Kidney epithelial cell (primary cell): Measurements from ENCODE around the gene CDCA3. TPM values are rescaled to one million over a fixed set of nuclear protein-coding genes. Genes with fewer than 3 reads are reported as not detected.

Experiments
- DNase-seq: peaks from one replicate; pipeline ENCODE4 v3.0.0-alpha.2; 2010; ENCODE audit warnings: low read depth
- H3K27me3 ChIP-seq: 2 replicates; pipeline ENCODE4 v1.6.0; 2011; ENCODE audit warnings: low read length; ENCODE audit not compliant: control insufficient read depth, insufficient read depth
- H3K36me3 ChIP-seq: 2 replicates; pipeline ENCODE4 v1.5.1; 2011; ENCODE audit warnings: low read length; ENCODE audit not compliant: control insufficient read depth, insufficient read depth
- H3K4me3 ChIP-seq: 2 replicates; pipeline ENCODE4 v1.5.1; 2011; ENCODE audit warnings: low read depth, mild to moderate bottlenecking, control low read depth, low read length
- total RNA-seq: library from RNA; depleted of rRNA; stranded (reverse); fragments of >200 nt; gene quantifications from 2 replicates; pipeline ENCODE4 v1.2.3, GENCODE V29; 2015
- TF ChIP-seq, protein P1 (sequence below): IDR thresholded peaks from 2 replicates; pipeline ENCODE4 v1.5.1; 2011; ENCODE audit warnings: mild to moderate bottlenecking, moderate library complexity, low read length, control low read depth, inconsistent platforms; ENCODE audit not compliant: insufficient read depth, poor library complexity, severe bottlenecking

CDCA3 gene
- total RNA-seq, 1 donor from 2014 or later, result 8.3 TPM

DNA sequence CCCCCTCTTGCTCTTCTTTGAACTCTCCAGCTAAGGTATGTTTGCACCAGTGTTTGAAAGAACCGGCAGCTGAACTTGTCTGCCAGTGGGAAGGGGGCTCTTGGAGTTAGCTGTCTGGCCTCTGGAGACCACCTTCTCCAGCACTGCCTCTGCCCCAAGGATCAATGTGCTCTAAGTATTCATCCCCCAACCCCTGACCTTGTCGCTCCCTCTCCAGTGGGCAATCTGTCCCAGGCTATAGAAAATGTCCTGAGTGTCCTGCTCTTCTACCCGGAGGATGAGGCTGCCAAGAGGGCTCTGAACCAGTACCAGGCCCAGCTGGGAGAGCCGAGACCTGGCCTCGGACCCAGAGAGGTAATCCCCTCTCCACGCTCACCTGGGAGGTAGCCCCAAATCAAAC, 20.1 kb downstream of the CDCA3 start:
- no peak for DNase-seq
- no peaks in the 10 kb centered on the region for H3K27me3 ChIP-seq
- no peak overlapping the region for H3K4me3 ChIP-seq
- H3K36me3 ChIP-seq, result peaks cover 2% of the 10 kb centered on the region
- TF ChIP-seq, protein P1, sequence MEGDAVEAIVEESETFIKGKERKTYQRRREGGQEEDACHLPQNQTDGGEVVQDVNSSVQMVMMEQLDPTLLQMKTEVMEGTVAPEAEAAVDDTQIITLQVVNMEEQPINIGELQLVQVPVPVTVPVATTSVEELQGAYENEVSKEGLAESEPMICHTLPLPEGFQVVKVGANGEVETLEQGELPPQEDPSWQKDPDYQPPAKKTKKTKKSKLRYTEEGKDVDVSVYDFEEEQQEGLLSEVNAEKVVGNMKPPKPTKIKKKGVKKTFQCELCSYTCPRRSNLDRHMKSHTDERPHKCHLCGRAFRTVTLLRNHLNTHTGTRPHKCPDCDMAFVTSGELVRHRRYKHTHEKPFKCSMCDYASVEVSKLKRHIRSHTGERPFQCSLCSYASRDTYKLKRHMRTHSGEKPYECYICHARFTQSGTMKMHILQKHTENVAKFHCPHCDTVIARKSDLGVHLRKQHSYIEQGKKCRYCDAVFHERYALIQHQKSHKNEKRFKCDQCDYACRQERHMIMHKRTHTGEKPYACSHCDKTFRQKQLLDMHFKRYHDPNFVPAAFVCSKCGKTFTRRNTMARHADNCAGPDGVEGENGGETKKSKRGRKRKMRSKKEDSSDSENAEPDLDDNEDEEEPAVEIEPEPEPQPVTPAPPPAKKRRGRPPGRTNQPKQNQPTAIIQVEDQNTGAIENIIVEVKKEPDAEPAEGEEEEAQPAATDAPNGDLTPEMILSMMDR, result no peak

DNA sequence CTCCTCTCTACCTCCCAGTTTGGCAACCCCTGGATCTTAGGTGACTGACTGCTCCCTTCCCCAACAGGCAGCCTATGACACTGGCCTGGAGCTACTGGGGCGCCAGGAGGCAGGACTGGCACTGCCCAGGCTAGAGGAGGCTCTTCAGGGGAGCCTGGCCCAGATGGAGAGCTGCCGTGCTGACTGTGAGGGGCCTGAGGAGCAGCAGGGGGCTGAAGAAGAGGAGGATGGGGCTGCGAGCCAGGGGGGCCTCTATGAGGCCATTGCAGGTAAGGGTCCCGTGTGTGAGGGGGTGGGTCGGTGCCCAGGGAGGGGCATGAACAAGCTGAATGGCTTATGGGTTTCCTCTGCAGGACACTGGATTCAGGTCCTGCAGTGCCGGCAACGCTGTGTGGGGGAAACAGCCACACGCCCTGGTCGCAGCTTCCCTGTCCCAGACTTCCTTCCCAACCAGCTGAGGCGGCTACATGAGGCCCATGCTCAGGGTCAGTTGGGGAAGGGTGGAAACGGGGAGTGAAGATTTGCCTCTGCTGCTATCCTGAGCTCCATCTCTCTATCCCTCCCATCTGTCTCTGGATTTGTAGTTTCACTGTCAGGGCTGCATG, 20.7 kb downstream of the CDCA3 start:
- no peak for DNase-seq
- peaks cover 2% of the 10 kb centered on the region for H3K36me3 ChIP-seq
- no peaks in the 10 kb centered on the region for H3K27me3 ChIP-seq
- H3K4me3 ChIP-seq, result no peak overlapping the region
- TF ChIP-seq, protein P1, result no peak

GRCh38 chr12:6829536-6830220, 21.4 kb downstream of the CDCA3 start:
- Histone ChIP-seq H3K27me3 (no peaks in the 10 kb centered on the region), H3K36me3 (peaks cover 2% of the 10 kb centered on the region), H3K4me3 (peak overlapping the region; percentile 86)
- TF ChIP-seq, protein P1, result peak; percentile 32
- DNase-seq, result no peak

DNA sequence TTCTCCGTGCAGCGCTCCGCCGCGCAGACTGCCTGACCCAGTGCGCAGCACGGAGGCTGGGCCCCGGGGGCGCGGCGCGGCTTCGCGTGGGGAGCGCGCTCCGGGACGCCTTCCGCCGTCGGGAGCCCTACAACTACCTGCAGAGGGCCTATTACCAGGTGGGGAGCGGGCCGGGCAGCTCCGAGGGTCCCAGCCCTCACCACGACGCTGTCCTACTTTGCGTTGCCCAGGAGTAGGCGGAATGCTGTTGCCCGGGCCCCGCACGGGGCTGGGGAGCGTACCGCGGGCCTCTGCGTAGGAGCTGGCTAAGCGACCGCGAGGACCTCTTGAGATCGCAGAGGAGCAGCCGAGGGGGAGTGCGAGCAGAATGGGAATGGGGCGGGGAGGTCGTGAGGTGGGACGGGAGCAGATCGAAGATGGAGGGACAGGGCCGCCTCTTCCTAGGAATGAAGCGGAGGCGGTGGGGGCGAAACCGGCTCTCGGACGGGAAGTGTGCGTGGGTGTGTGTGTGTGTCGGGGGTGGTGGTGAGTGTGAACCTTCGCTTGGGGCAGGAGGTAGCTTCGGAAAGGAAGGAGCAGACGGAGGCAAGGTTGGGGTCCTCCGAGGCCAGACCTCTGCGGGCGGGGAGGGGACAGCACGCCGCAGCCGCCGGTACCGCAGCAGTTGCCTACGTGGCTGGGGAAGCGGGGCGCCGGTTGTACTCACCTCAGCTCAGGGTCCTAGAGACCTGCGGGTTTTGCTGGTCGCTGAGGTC, 22.1 kb downstream of the CDCA3 start:
- Histone ChIP-seq H3K4me3 (peak overlapping the region; percentile 86), H3K36me3 (peaks cover 2% of the 10 kb centered on the region), H3K27me3 (no peaks in the 10 kb centered on the region)
- no peak for DNase-seq
- TF ChIP-seq, protein P1, result no peak

DNA sequence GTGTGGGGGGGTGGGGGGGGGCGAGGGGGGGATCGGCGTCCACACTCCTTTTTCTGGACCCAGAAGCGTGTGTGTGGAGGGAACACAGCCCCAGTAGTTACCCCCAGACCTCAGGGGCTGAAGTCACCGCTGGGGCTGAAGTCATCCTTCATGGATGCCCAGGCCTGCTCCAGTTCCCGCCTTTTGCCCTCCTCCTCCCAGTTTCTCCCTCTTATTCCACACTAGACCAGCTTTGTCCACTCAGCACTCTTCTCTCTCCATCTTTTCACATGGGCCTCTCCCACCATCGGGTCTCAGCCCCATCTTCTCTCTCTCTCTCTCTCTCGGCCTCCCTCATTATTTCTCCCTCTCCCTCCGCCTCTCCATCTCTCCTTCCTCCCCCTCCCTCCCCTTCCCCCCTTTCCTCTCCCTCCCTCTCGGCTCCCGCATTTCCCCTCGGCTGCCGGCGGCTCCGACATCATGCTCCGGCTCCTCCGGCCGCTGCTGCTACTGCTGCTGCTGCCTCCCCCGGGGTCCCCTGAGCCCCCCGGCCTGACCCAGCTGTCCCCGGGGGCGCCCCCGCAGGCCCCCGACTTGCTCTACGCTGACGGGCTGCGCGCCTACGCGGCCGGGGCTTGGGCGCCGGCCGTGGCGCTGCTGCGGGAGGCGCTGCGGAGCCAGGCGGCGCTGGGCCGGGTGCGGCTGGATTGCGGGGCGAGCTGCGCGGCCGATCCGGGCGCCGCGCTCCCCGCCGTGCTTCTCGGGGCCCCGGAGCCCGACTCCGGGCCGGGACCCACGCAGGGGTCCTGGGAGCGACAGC, 22.9 kb downstream of the CDCA3 start, which contains the start of gene P3H3:
Gene P3H3, plus strand, starts transcription at position 426 of the 799 bp plus-strand sequence. Its CDS starts 34 bp downstream, at position 460.
- peaks cover 2% of the 10 kb centered on the region for H3K27me3 ChIP-seq
- DNase-seq, result no peak
- H3K4me3 ChIP-seq, result peak within 1 kb of the TSS; percentile 86
- H3K36me3 ChIP-seq, result peaks cover 2% of the 10 kb centered on the region
- TF ChIP-seq, protein P1, result no peak
